CD4-positive, alpha-beta T cell treated with Interferon gamma for 1 hour (primary cell): ENCODE results near the gene SMYD3.

Experiments
- DNase-seq: peaks from one replicate; pipeline ENCODE4 v3.0.0-alpha.2; 2020

Gene SMYD3

GRCh38 chr1:246001837-246002230, 505.2 kb downstream of the SMYD3 start:
- DNase-seq: no peak

DNA sequence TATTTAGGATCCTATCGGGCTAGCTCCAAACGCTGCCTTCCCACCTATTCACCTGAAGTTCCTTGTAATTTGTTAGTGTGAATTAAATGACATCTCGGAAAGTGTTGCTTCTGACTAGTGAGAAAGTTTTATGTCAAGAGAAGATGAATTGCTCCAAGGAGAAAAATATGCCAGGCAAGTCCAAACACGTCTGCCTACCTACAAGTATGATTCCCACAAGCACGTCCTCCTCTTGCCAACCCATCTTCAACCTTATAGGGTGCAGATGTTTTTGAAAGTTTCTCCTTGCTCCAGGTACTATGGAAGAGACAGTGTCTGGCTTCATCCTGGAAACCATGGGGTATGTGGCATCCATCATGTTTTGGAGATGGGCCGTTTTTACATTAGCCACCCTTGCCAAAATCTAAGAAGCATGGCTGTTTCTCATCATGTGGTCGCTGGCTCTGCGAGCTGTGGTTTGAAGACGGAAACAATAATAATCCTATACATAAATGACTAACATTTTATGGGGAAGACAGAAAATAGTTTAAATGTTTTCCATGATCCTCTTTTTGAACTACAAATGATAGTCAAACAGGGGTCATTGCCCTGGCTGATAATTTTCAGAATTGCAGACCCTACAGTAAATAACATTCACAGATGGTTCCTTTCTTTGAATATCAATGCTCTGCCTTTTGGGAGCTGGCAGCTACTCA, 505.8 kb downstream of the SMYD3 start:
- no peak for DNase-seq

DNA sequence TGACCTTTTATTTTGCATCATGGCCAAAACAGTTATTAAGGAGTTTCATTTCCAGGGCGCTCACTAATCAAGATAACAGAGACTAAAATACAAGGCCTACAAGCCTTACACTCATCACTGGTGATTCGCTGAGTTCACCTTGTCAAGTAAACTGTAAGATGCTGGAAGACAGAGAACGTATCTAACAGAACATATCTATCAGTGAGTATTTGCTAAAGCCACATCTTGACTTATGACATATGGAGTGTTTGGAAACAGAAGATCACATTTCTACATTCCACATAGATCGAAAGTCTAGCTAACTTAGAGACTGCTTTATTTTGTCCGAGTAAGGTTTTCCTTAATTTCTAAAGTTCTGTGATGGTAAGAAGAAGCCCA, 506.5 kb downstream of the SMYD3 start:
- no peak for DNase-seq

- DNase-seq: no peak
Observed at GRCh38 chr1:245999697-246000637, 507.1 kb downstream of the SMYD3 start.

DNA sequence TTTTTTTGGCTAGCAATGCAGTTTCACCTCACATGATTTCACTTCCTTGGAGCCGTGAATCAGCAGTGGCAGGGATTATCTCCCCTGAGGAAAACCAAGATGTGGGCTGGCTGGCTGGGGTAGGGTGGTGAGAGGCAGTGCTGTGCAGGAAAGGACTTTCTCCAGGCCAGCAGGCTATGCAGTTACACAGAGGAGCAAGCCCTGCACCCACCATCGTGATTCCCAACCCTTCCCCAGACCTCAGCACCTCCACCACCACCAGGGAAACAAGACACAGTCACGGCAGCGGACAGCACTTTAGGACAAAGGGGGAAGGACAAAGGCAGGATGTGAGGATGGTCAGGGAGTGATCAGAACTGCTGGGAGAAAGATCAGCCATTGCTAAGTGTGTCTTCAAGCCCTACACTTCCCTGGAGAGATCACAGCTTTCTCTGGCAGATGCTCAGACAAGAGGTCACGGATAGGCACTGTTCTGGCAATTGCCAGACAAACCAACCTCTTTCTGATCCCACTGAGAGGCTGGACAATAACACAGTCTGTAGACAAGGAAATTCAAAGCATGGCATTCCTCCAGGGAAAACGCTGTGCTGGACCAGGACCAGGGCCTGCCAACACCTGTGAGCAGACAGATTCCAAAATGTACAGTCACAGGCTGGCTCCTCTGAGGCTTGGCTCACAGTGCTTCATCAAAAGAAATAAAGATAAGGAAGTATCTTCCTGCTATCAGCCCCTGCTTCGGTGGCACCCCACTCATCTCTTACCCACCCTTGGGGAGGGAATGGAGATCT, 509.4 kb downstream of the SMYD3 start:
- no peak for DNase-seq

DNA sequence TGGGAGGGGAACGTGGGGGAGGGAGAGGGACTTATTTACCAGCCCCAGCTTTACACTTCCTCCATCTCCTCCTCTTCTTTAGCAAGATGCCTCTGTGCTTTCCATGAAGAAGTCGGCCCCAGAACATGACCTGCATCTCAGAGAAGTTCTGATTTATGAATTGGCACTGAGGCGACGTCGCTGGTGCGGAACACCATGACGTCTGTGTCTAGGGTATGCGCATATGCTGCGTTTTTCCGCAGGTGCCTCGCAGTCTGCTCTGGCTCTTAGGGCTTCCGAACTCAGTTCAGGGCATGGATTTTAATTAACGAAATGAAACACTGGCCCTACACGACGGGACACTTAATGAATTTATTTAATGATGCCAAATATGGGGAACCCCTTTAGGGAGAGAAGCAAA, 510.3 kb downstream of the SMYD3 start:
- no peak for DNase-seq

DNA sequence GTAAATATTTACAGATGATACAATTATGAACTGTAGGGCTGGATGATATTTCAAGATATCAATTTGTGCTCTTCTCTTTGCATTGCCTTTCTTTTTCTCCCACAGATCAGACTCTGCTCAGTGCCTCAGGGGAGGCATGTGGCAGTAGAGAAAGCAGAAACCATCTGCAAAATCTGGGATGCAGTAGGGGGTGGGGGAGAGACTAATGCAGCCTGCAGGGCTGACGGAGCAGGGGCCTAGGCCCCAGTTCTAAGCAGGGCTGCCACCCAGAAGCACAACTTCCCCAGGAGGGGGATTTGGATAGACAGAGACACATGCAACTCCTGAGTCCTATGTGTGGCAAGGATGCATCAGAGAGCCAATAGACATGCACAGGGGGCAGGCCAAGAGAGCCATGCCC, 511.6 kb downstream of the SMYD3 start:
- DNase-seq: no peak

- no peak for DNase-seq
Observed at GRCh38 chr1:245991266-245991665, 515.8 kb downstream of the SMYD3 start.

GRCh38 chr1:245990315-245991022, 516.6 kb downstream of the SMYD3 start:
- no peak for DNase-seq

DNA sequence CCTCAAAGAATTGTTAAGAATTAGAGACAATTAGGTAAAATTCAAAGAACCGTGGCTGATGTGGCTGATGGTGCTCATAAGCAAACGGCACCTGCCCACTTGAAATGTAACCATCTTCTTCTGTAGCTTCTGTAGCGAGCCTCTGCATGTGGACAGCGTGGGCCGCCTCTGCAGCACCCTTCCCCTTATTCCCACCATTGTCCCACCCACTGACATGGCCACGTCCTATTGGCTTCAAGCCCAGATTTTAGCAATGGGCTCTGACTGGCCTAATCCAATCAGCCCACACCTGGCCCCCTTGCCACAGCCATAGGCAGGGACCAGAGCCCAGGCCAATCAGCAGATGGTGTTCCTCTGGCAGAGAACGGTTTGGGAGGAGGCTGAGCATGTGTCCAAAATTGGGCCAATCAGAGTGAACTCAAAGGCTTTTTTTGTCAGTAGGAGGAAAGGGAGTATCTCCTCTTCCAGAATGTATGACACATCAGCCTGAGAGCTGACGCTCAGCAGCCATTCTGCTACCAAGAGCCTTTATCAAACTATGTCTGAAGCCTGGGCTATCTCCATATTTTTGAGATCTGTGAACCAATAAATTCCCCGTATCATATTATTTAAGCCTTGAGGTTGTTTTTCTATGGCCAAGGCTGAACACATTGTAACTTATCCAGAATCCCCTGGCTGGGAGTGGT, 518.5 kb downstream of the SMYD3 start:
- no peak for DNase-seq

DNA sequence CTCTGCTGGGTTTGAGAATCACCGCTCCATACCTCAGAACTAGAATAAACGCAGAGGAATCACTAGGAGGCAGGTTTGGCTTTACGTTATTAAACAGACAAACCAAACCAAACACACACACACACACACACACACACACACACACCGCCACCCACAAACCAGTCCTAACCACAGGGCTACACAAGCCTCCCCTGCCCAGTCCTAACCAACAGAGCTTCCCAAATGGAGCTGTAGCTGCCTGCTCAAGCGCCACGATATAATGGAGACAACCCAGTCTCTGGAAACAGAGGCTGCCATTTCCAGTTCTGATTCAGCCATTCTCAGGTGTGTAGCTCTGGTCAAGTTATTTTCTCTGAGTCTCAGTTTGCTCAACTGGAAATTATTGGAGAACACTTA, 519.1 kb downstream of the SMYD3 start:
- no peak for DNase-seq

DNA sequence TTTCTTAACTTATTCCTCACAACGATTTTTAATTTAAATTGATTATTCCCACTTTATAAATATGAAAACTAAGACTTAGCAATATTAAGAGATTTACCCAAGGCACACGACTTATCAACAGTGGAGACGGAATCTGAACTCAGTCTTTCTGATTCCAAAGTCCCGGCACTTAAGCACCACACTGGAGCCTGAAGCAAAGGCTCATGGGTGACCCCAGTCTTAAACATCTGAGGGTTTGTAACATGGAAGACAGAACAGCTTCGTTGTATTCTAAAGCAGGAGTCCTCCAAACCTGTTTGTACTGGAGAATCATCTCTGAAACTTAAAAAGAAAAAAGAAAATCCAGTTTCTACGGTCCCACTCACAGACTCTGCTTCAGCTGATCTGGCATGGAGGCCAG, 519.5 kb downstream of the SMYD3 start:
- DNase-seq: no peak

DNA sequence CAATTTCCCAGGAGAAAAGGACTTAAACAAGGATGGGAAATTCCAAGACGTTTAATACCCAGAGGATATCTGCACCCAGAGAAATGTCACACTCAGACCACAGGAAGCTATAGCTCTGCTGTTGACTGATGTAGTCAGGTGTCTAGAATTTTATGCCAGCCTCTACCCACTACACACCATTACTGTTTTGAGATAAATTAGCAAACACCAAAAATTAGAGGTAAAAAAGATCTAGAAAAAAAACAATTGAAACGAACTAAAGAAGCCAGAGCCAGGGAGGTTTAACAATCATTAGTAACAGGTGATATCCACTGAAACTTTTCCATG, 519.9 kb downstream of the SMYD3 start:
- DNase-seq: no peak

- DNase-seq: no peak
Observed at GRCh38 chr1:245986404-245987218, 520.5 kb downstream of the SMYD3 start.

DNA sequence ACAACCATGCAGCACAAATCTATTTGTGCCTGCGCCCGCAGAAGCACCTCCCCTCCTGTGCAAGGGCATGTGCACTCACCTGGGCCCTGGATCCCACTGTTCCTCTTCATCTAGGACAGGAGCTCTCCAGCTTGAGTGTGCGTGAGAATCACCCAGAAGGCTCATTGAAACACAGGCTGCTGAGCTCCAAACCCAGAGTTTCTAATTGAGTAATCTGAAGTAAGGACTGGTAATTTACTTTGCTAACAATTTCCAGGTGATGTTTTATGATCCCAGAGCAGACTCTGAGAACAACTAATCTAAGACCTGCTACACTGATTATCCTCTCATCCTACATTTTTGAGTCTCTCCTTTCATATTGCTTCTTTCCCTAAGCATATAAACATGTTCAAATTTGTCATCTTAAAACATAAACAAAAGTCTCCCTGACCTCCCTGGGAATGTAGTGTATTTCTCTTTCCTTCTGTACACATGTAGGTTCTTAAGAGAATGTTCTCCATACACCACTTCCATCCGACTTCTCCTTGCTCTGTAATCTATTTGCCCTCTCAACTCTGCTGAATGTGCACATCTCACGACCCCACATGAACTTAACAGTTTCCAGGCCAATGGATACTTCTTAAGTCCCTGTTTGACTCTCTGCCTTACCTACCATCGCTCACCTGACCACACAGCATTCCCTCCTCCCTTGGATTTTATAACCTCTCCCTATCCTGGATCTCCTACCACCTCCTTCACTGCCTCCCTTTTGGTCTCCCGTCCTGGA, 522.5 kb downstream of the SMYD3 start:
- no peak for DNase-seq

DNA sequence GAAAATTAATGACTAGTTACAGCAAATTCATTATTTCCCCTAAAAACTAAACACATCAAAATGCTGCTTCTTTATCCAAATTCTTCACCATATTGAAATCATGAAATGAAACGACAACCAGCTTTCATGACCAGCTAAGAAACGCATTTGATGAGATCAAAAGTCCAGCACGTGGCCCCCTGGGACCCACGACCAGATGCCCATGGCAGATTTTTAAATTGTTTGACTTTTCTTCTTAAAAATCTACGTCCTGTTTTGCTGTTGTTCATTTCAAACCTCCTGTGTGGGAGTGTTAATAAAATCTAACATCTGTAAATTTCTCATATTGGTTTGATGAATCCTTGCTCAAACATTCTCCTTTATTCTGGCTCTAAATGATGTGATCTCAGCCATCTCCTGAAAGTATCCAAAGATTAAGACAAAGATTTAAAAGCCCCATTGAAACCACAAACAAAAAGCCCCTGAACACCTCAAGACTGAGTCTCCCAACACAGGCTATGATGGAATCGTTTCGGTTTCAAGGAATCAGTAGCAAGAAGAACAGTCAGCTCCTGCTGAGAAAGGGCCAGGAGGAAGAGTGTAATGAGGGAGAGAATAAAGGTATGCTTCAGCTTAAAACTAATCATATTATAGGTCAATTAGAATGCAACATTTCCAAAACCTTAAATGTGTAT, 523.6 kb downstream of the SMYD3 start:
- DNase-seq: no peak

DNA sequence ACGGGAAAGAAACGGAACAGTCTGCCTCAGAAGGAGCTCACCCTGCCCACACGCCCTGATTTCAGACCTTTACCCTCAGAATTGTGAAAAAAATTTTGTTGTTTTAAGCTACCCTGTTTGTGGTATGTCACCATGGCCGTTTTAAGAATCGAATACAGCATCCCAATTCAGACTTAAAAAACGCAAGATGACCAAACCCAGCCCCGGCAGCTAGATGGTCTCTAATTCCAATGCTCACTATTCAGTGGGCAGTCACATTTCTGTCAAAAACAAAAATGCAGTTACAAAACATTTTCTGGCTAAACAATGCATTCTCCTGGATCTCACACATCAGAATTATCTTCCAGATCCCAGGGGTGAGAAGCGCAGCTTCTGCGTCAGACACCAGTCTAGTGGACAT, 527.5 kb downstream of the SMYD3 start:
- no peak for DNase-seq

DNA sequence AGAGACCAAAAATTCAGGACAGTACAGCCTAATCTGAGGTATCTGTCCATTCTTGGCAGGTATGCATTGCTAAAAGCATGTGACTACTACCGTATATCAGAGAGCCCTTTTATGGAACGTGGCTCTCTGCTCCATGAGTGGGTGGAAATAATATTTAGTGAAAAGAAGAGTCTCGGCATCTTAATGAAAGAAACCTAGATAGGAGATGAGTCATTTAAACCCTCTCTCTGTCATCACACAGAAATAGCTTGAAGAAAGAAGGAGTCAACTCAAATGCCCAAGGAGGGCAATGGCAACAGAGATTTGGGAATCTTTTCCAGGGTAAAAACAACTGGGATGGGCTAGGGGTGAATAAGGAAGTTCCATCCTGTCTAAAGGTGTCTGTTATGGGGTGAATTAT, 528.2 kb downstream of the SMYD3 start:
- DNase-seq: no peak

DNA sequence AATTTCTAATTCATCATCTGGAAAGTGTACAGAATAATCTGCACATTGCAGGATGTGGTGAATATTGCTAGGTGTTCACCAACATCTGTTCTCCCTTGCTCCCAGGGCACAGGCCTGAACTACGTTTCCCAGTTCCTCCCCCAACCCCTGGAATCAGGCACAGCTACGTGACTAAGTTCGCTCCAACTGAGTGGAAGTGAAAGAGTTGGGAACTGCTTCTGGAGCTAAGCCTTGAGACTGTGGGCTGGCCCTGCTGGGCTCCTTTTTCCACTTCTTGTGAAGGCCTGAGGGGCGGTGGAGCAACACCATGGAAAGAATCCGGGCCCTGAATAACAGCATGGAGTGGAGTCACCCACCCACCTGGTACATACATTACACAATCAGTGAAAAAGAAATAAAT, 534.6 kb downstream of the SMYD3 start:
- DNase-seq: no peak

GRCh38 chr1:245971711-245972085, 535.4 kb downstream of the SMYD3 start:
- no peak for DNase-seq
